ENCODE data around the gene XYLB.

The XYLB gene

DNA sequence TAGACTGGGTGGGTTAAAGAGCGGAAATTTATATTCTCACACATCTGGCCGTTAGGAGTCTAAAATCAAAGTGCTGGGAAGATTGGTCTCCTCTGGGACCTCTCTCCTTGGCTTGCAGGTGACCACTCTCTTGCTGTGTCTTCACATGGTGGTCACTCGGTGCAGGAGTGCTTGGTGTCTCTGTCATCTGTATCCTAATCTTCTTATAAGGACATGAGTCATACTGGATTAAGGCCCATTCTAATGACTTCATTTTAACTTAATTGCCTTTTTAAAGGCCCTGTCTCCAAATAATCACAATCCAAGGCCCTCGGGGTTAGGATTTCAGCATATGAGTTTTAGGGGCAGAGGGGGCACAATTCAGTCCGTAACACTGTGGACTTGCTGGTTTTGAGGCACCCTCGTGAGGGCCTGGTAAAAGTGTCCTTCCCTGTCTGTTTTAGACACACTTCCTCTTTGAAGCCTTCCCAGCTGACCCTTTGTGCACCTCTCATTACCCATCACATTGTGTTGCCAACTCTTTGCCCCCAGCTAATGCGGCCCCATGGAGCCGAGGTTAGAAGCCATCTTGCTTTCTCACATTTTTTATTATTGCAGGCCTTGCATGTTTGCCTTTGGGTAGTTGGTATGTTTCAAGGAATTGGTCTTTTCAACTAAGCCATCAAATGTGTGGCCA is 3.2 kb downstream of the XYLB start:
- Histone ChIP-seq H3K27ac (ENCODE audit: low read depth, low read length) (no peak overlapping the region), H3K4me1 (ENCODE audit: control insufficient read depth, low read length) (peaks cover 20% of the 10 kb centered on the region), H3K9me3 (ENCODE audit: control insufficient read depth, insufficient read depth, low read length) (no peaks in the 10 kb centered on the region), H4K20me1 (ENCODE audit: control insufficient read depth, insufficient read depth, low read depth, low read length) (no peaks in the 10 kb centered on the region), H3K27me3 (ENCODE audit: control insufficient read depth, low read length) (no peaks in the 10 kb centered on the region), H3K4me3 (ENCODE audit: low read length) (no peak overlapping the region), H3K9me2 (replicated peaks; ENCODE audit: control insufficient read depth, low read length) (no peaks in the 10 kb centered on the region), H3K36me3 (ENCODE audit: control insufficient read depth, low read length) (peaks cover 26% of the 10 kb centered on the region), H3F3A (ENCODE audit: control insufficient read depth, insufficient read depth) (no peaks in the 10 kb centered on the region), H3K79me2 (ENCODE audit: control insufficient read depth, low read length) (peaks cover 22% of the 10 kb centered on the region), H3K4me2 (ENCODE audit: low read length) (no peak overlapping the region)
- TF ChIP-seq CTCF (IDR thresholded peaks at IDR 0.05; ENCODE audit: low read depth, low read length, poor library complexity, severe bottlenecking) = no peak
- no peak for TF ChIP-seq EZH2phosphoT487 (IDR thresholded peaks at IDR 0.05; ENCODE audit: borderline replicate concordance, low read length)

GRCh38 chr3:38353151-38353550 is 6.6 kb downstream of the XYLB start:
- Histone ChIP-seq H3K4me3 (ENCODE audit: low read length) (no peak overlapping the region), H4K20me1 (ENCODE audit: control insufficient read depth, insufficient read depth, low read depth, low read length) (no peaks in the 10 kb centered on the region), H3F3A (ENCODE audit: control insufficient read depth, insufficient read depth) (no peaks in the 10 kb centered on the region), H3K79me2 (ENCODE audit: control insufficient read depth, low read length) (peaks cover 10% of the 10 kb centered on the region), H3K27ac (ENCODE audit: low read depth, low read length) (no peak overlapping the region), H3K36me3 (ENCODE audit: control insufficient read depth, low read length) (peaks cover 30% of the 10 kb centered on the region), H3K4me2 (ENCODE audit: low read length) (no peak overlapping the region), H3K9me2 (replicated peaks; ENCODE audit: control insufficient read depth, low read length) (no peaks in the 10 kb centered on the region), H3K4me1 (ENCODE audit: control insufficient read depth, low read length) (peaks cover 7% of the 10 kb centered on the region), H3K27me3 (ENCODE audit: control insufficient read depth, low read length) (no peaks in the 10 kb centered on the region), H3K9me3 (ENCODE audit: control insufficient read depth, insufficient read depth, low read length) (no peaks in the 10 kb centered on the region)
- TF ChIP-seq CTCF (IDR thresholded peaks at IDR 0.05; ENCODE audit: low read depth, low read length, poor library complexity, severe bottlenecking) (no peak), EZH2phosphoT487 (IDR thresholded peaks at IDR 0.05; ENCODE audit: borderline replicate concordance, low read length) (no peak)

- TF ChIP-seq CTCF (IDR thresholded peaks at IDR 0.05; ENCODE audit: low read depth, low read length, poor library complexity, severe bottlenecking) = no peak
- TF ChIP-seq EZH2phosphoT487 (IDR thresholded peaks at IDR 0.05; ENCODE audit: borderline replicate concordance, low read length) = no peak
- H3K79me2 ChIP-seq (ENCODE audit: control insufficient read depth, low read length) = 0 out of 2 replicates have a peak, but pooled peaks cover 3% of the 10 kb centered on the region
Measured at GRCh38 chr3:38354588-38355330, 8.2 kb downstream of the XYLB start.

More at GRCh38 chr3:38354588-38355330, 8.2 kb downstream of the XYLB start:
- Histone ChIP-seq H3K27me3 (ENCODE audit: control insufficient read depth, low read length) (no peaks in the 10 kb centered on the region), H3F3A (ENCODE audit: control insufficient read depth, insufficient read depth) (no peaks in the 10 kb centered on the region), H3K9me2 (replicated peaks; ENCODE audit: control insufficient read depth, low read length) (no peaks in the 10 kb centered on the region), H3K27ac (ENCODE audit: low read depth, low read length) (no peak overlapping the region), H3K4me2 (ENCODE audit: low read length) (no peak overlapping the region), H3K4me3 (ENCODE audit: low read length) (no peak overlapping the region), H3K9me3 (ENCODE audit: control insufficient read depth, insufficient read depth, low read length) (no peaks in the 10 kb centered on the region), H3K36me3 (ENCODE audit: control insufficient read depth, low read length) (peaks cover 24% of the 10 kb centered on the region), H3K4me1 (ENCODE audit: control insufficient read depth, low read length) (no peaks in the 10 kb centered on the region), H4K20me1 (ENCODE audit: control insufficient read depth, insufficient read depth, low read depth, low read length) (no peaks in the 10 kb centered on the region)

Measured in DOHH2 (cell line).